Placental epithelial cell (primary cell): Measurements from ENCODE around the gene LELP1. TPM values are rescaled to one million over a fixed set of nuclear protein-coding genes. Genes with fewer than 3 reads are reported as not detected.

Experiments used
- total RNA-seq: library from RNA; depleted of rRNA; stranded (reverse); fragments of >200 nt; gene quantifications from 2 replicates; pipeline ENCODE4 v1.2.3, GENCODE V29; 2012

LELP1 gene
- not detected in 2 replicates for total RNA-seq

DNA sequence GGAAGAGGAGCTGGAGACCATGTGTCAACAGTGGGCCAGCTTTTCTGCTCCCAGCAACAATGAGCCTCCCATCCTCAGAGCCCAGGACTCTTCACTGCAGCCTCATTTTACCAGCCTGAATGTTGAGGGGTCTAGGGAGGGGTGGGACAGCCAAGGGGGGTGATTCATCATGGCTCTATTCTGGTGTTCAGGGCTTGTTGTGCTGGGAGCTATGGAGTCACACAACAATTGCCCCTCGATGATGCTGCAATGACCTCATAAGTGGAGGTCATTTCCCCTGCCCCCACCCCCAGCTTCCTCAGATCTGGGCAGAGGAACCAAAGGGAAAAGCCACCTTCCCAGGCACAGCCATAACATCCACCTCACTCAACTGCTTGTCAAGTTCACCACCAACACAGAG, at the start of gene LELP1:
TSS of gene LELP1 (plus strand) at position 301 of the 400 bp plus-strand sequence. CDS start 1,278 bp downstream, outside the sequence.

GRCh38 chr1:153217212-153217611, 14.0 kb downstream of the LELP1 start, which contains the start of gene PRR9:
TSS of gene PRR9 (plus strand) at chr1:153217584. CDS start at chr1:153218145, 561 bp downstream.

Other genes with a start within 250 kb of the LELP1 start
- gene SPRR4, start 232.8 kb upstream of the LELP1 start, total RNA-seq, result not detected in 2 replicates
- not detected in 2 replicates for gene SPRR1A, start 219.3 kb upstream of the LELP1 start, total RNA-seq
- gene SPRR3, start 201.7 kb upstream of the LELP1 start, total RNA-seq, result 1.2 and 1.6 TPM in 2 replicates
- not detected in 2 replicates for gene SPRR1B, start 172.2 kb upstream of the LELP1 start, total RNA-seq
- not detected in 2 replicates for gene SPRR2D, start 162.3 kb upstream of the LELP1 start, total RNA-seq
- not detected in 2 replicates for gene SPRR2A, start 145.9 kb upstream of the LELP1 start, total RNA-seq
- gene SPRR2B, start 131.8 kb upstream of the LELP1 start, total RNA-seq, result not detected in 2 replicates
- gene SPRR2E, start 108.9 kb upstream of the LELP1 start, total RNA-seq, result not detected in 2 replicates
- not detected in 2 replicates for gene SPRR2F, start 89.9 kb upstream of the LELP1 start, total RNA-seq
- not detected in 2 replicates for gene SPRR2G, start 52.5 kb upstream of the LELP1 start, total RNA-seq
- gene PRR9, start 14.2 kb downstream of the LELP1 start, total RNA-seq, result 6.4 TPM in 1 of 2 replicates, not detected in the other
- gene LORICRIN, start 56.3 kb downstream of the LELP1 start, total RNA-seq, result not detected in 2 replicates
- gene PGLYRP3, start 109.5 kb downstream of the LELP1 start, total RNA-seq, result not detected in 2 replicates
- gene PGLYRP4, start 145.4 kb downstream of the LELP1 start, total RNA-seq, result not detected in 2 replicates
- not detected in 2 replicates for gene S100A9, start 154.4 kb downstream of the LELP1 start, total RNA-seq
- not detected in 2 replicates for gene S100A12, start 172.2 kb downstream of the LELP1 start, total RNA-seq
- gene S100A8, start 187.6 kb downstream of the LELP1 start, total RNA-seq, result not detected in 2 replicates
- gene S100A7A, start 213.1 kb downstream of the LELP1 start, total RNA-seq, result not detected in 2 replicates